Measurements from ENCODE around the gene CYP4F22.
"Not testable (repeated sequence)": the region's sequence is repeated elsewhere in the genome, so short reads cannot be mapped to it uniquely, and the experiment has no call there.

The CYP4F22 gene

DNA sequence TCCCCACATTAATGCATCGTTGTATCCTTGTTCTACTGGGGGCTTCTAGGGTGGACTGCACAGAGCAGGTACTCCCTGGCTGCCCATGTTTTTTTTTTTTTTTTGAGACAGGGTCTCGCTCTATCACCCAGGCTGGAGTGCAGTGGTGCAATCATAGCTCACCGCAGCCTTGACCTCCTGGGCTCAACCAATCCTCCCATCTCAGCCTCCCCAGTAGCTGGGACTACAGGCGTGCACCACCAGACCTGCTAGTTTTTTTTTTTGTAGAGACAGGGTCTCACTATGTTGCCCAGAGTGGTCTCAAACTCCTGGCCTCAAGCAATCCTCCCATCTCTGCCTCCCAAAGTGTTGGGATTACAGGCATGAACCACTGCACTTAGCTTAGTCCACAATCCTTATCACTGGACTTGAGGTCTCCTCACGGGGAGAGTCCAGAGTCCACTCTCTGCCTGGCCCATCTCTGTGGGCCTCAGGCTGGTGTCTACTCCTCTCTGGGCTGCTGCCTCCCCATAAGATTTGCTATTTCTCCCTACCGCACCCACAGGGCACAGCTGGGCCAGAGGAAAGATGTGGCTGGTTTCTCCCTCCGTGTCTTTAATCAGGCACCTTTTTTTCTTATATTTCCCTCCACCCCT, 56.3 kb downstream of the CYP4F22 start:
- no peak for DNase-seq (ENCODE audit: low read depth in 2 of 3, low spot score in 1 of 3)

DNA sequence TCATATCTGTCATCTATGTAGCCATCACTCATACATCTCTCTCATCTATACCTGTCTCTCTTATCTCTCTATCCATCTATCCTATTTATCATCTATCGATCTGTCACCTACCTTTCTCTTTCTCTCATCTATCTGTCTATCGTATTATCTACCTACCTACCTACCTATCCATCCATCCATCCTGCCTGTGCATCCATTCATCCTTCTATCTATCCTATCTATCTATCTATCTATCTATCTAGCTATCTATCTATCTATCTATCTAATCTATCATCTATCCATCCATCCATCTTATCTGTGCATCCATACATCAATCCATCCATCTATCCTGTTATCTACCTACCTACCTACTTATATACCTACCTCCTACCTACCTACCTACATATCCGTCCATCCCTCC, 62.1 kb downstream of the CYP4F22 start:
- DNase-seq (ENCODE audit: low read depth in 2 of 3, low spot score in 1 of 3): no peak

DNA sequence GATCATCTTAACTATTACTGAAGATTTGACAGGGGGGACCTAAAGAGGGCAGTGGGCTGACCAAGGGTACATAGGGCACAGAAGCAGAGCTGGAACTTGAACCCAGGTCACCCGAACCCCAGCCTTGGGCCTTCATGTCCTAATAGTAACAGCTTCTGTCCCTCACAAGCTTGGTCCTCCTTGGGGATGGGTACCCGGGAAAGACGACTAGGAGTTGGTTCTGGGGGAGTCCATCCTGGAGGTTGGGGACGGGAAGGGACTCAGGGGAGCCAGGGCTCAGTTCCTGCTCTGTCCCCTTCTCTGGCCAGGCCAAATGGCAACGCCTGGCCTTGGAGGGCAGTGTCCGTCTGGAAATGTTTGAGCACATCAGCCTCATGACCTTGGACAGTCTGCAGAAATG, 67.1 kb downstream of the CYP4F22 start:
- no peak for DNase-seq (ENCODE audit: low read depth in 2 of 3, low spot score in 1 of 3)

DNA sequence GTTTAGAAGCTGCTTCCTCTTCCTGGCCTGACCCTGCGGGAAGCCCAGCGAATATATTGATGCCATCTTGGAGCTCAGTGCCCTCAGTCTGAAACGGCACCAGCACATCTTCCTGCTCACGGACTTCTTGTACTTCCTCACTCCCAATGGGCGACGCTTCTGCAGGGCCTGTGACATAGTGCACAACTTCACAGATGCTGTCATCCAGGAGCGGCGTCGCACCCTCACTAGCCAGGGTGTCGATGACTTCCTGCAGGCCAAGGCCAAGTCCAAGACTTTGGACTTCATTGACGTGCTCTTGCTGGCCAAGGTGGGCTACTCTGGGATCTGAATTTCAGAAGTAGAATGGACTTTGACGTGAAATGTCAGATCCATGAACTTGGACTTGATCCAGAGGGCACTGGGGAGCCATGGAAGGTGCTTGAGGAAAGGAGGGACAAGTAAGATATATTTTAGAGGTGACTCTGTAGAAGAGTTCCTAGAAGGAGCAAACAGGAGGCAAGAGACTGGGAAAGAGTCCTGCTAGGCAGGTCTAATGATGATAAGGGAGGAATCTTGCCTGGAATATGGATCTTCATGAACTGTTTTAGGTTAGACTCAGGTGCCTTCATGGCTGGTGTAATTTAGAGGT, 68.3 kb downstream of the CYP4F22 start:
- no peak for DNase-seq (ENCODE audit: low read depth in 2 of 3, low spot score in 1 of 3)

DNA sequence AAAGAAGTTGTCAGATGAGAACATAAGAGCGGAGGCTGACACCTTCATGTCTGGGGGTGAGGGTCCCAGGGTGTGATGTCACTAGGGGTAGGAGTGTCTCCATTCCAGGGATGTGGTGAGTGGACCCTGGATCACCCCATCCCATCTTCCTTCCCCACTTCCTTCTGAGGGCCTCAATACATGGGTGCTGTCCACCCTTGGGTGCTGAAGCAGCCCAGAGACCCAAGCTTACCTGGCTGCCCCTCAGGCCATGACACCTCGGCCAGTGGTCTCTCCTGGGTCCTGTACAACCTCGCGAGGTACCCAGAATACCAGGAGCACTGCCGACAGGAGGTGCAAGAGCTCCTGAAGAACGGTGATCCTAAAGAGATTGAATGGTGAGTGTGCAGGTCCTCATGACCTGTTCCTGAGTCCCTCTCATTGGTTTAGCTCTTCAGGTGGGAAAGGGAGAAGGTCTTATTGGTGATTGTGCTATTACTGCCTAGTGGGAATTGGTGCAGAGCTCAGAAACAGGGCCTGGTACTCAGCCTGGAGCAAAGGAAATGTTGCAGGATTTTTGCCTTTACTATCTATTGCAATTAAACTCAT, 69.0 kb downstream of the CYP4F22 start:
- no peak for DNase-seq (ENCODE audit: low read depth in 2 of 3, low spot score in 1 of 3)

DNA sequence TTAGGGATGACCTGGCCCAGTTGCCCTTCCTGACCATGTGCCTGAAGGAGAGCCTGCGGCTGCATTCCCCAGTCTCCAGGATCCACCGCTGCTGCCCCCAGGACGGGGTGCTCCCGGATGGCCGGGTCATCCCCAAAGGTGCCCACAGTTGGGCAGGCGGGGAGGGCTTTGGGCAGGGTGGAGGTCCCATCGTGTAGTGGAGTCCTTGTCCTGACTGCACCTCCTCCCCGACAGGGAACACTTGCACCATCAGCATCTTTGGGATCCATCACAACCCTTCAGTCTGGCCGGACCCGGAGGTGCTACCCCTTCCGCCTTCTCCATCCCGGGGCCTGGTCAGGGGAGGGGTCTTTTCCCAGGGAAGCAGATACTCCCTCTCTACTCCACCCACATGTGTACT, 75.0 kb downstream of the CYP4F22 start:
- DNase-seq (ENCODE audit: low read depth in 2 of 3, low spot score in 1 of 3): no peak

DNA sequence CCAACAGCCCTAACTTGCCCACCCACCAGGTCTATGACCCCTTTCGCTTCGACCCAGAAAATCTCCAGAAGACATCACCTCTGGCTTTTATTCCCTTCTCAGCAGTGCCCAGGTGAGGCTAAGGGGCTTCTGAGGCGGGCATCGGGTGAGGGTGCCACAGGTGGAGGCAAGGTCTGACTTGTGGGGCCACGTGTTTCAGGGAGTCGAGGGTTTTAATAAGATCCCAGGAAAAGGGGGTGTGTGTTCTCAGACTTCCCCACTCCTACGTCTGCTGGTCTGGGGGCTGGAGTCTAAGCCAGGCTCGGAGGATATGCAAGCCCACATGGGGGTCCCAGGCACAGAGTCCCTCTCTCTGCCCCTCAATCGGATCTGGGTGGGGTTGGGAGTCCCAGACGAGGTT, 75.8 kb downstream of the CYP4F22 start:
- DNase-seq (ENCODE audit: low read depth in 2 of 3, low spot score in 1 of 3): no peak

DNA sequence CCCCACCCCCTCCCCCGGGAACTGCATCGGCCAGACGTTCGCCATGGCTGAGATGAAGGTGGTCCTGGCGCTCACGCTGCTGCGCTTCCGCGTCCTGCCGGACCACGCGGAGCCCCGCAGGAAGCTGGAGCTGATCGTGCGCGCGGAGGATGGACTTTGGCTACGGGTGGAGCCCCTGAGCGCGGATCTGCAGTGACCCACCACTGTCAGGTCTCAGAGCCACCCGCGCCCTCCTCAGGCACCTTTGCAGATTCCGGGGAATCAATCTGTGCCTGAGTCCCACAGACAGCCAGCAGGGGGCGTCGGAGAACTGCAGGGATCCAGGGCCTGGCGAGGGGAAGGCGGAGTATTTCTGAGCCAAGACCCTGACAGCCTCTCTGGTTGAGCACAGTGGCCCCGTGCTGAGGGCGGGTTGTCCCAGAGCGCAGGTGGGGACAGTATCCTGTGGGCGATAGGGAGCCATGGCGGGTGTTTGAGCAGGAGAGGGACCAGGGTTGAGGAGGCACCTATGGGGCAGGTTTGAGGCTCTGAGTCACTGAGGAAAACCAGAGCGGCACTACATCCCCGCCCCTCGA, 76.3 kb downstream of the CYP4F22 start:
- DNase-seq (ENCODE audit: low read depth in 2 of 3, low spot score in 1 of 3): peak; percentile 69 to 83 (median 77)

DNA sequence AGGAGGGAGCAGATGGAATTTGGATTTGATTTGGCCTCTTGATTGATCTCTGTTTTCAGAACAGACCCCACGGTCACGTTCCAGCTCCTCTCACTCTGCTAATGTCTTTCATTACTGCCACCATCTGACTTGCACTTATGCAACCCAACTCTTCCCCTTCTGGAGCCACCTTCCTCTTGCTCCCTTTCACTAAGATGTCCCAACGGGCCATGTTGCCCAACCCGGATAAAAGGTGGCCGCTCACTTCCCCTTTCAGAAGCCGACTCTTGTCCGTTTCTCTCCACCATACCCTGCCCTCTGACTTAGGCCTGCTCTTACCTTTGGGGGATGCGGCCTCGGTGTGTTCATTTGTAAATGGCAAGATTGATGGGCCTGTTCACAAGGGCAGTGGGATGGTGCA, 79.3 kb downstream of the CYP4F22 start:
- DNase-seq (ENCODE audit: low read depth in 2 of 3, low spot score in 1 of 3): no peak

DNA sequence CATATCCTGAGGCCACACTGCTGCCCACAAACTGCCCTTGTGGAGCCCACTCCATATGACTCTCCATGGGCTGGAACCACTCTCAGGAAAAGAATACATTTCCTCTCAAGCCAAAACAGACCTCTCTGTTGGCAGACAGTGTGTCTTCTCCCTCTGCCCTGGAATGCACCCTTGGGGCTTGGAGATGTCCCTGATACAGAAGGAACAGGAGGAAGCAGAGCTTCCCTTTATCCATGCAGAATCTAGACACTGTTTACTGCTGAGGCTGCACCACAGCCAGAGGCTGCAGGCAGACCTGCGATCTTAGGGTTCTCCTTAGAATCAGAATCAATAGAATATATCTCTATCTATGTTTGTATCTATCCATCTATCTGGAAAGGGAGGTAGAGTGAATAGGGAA, 79.9 kb downstream of the CYP4F22 start:
- no peak for DNase-seq (ENCODE audit: low read depth in 2 of 3, low spot score in 1 of 3)

DNA sequence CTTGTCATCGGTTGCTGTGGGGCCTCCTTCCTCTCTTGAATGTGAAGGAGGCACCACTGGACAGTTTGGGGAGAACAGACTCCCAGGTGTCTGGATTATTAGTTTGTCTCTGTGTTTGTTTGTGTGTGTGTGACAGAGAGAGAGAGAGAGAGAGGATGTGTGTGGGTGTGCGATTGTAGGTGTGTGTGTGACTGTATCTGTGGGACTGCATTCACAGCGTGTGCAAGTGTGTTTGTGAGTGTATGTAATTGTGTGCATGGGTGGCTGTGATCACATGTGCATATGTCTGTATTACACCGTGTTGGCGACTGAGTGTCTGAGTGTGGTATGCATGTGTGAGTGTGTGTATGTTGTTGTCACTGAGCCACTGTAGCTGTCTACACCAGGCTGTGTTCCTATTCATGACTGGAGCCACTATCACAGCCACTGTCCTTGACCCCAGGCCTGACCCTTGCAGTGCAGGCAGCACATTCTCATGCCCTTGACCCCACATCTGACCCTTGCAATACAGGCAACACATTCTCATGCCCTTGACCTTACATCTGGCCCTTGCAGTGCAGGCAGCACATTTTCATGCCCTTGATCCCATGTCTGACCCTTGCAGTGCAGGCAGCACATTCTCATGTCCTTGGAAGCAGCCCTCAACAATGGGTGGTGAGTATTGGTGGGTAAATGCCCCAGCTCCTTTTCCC, 81.6 kb downstream of the CYP4F22 start:
- DNase-seq (ENCODE audit: low read depth in 2 of 3, low spot score in 1 of 3): no peak

DNA sequence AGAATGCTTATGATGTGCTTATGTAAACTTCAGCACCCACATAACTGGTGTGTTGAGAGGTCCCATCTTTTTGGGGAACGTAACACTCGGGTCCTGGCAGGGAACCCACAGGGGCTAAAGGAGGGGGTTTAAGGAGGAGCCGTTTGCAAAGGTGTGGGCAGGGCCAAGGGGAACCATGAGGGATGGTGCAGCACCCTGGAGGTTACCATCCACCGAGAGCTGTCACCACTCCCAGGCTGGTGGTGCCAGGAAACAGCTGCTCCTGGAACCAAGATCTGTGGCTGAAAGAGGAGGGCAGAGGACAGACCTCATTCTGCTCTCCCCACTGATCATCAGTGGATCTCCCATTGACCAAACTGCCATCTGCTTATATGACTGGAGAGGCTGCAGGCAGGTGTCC, 83.5 kb downstream of the CYP4F22 start:
- no peak for DNase-seq (ENCODE audit: low read depth in 2 of 3, low spot score in 1 of 3)

DNA sequence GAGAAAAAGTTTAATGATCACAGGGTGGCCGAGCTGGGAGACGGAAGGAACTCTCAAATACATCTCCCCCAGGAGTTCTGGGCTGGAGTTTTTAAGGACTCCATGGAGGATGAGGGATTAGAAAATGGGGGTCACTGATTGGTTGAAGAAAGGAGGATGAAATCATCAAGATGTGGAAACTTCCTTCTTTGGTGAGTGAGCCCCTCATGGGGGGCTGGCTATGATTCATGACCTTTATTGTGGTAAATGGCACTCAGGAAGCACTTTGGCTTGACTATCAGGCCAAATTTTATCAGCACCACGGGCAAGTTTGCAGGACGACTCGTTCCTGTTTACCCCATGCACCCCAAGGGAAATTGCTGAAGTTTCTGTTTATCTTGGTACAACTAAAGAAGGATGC, 84.2 kb downstream of the CYP4F22 start:
- DNase-seq (ENCODE audit: low read depth in 2 of 3, low spot score in 1 of 3): not testable (repeated sequence)

DNA sequence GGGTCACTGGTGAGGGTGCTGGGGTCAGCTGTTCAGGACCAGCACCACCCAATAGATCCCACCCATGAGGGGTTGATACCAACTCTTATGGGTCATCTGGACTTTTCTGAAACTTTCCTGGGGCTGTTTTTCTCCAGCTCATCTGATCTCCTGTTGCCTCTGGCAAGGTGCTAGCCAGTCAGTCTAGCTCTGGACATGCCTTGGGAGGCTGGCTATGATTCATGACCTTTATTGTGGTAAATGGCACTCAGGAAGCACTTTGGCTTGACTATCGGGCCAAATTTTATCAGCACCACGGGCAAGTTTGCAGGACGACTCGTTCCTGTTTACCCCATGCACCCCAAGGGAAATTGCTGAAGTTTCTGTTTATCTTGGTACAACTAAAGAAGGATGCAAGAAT, 85.4 kb downstream of the CYP4F22 start:
- DNase-seq (ENCODE audit: low read depth in 2 of 3, low spot score in 1 of 3): not testable (repeated sequence)

DNA sequence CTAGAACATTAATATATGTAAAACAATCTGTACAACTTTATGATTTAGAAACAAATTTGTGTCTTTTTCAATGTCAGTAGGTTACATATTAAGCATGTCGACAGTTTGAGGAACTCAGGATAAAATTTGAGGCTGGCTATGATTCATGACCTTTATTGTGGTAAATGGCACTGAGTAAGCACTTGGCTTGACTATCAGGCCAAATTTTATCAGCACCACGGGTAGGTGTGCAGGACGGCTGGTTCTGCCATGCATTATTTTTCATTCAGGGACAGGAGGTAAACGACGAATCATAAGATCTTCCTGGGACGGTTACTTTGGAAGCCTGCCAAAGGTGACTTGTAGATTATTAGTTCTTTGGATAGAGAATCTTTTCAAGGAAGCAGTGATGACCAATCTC, 86.7 kb downstream of the CYP4F22 start:
- DNase-seq (ENCODE audit: low read depth in 2 of 3, low spot score in 1 of 3): no peak

All from stimulated activated CD4-positive, alpha-beta T cell treated with anti-CD3 and anti-CD28 coated beads, Interleukin-12 subunit alpha, Interleukin-12 subunit beta, amount 100 ng/mL, for 48 hours (primary cell).